Peyer's patch (tissue), 4 donors: Measurements from ENCODE around the gene CALY. TPM values are rescaled to one million over a fixed set of nuclear protein-coding genes. Genes with fewer than 3 reads are reported as not detected.

Source experiments
- DNase-seq, 3 donors: peaks; one replicate each; pipeline ENCODE4 v3.0.0-alpha.2; 2017 to 2019
- H3K27ac ChIP-seq, 4 donors: fragments of 200-600 bp; sonication (generic); one replicate each; pipeline ENCODE4 v1.5.1; 2016 to 2019
- H3K27me3 ChIP-seq, 2 donors: fragments of 200-600 bp; sonication (generic); one replicate each; pipeline ENCODE4 v1.5.1; 2019
- H3K36me3 ChIP-seq, 3 donors: fragments of 200-600 bp; sonication (generic); one replicate each; pipeline ENCODE4 v1.5.1; 2016 to 2019
- H3K4me1 ChIP-seq, 4 donors: fragments of 200-600 bp; sonication (generic); one replicate each; pipeline ENCODE4 v1.5.1; 2016 to 2019
- H3K4me3 ChIP-seq, 4 donors: fragments of 200-600 bp; sonication (generic); 1 replicate in 3 of 4; 2 replicates in 1 of 4; pipeline ENCODE4 v1.5.1; 2016 to 2019; ENCODE audit warnings: mild to moderate bottlenecking in 1 of 4
- H3K9me3 ChIP-seq, 4 donors: fragments of 200-600 bp; sonication (generic); one replicate each; pipeline ENCODE4 v1.5.1; 2016 to 2019; ENCODE audit warnings: mild to moderate bottlenecking in 1 of 4
- POLR2A ChIP-seq, 2 donors: fragments of 450-650 bp; IDR thresholded peaks; one replicate each; pipeline ENCODE4 v1.5.1; 2017; ENCODE audit warnings: antibody characterized with exemption in 2 of 2, mild to moderate bottlenecking in 2 of 2, moderate library complexity in 2 of 2
- total RNA-seq, 4 donors: library from RNA; depleted of rRNA; stranded (reverse); fragments of >200 nt; gene quantifications; one replicate each; pipeline ENCODE4 v1.1.0, GENCODE V29; 2016
- TF ChIP-seq, protein P1 (sequence below), 6 experiments: fragments of 450-650 bp in 4 of 6; fragments of 200-600 bp in 2 of 6; sonication (generic) in 1 of 6; IDR thresholded peaks; one replicate each; pipeline ENCODE4 v1.5.1; 2017 to 2019; ENCODE audit warnings: antibody characterized with exemption in 6 of 6, mild to moderate bottlenecking in 3 of 6, moderate library complexity in 1 of 6

The CALY gene
- total RNA-seq, 4 donors from 2014 or later = 0.88 to 1.6 (median 1.5) TPM; not detected in 1

DNA sequence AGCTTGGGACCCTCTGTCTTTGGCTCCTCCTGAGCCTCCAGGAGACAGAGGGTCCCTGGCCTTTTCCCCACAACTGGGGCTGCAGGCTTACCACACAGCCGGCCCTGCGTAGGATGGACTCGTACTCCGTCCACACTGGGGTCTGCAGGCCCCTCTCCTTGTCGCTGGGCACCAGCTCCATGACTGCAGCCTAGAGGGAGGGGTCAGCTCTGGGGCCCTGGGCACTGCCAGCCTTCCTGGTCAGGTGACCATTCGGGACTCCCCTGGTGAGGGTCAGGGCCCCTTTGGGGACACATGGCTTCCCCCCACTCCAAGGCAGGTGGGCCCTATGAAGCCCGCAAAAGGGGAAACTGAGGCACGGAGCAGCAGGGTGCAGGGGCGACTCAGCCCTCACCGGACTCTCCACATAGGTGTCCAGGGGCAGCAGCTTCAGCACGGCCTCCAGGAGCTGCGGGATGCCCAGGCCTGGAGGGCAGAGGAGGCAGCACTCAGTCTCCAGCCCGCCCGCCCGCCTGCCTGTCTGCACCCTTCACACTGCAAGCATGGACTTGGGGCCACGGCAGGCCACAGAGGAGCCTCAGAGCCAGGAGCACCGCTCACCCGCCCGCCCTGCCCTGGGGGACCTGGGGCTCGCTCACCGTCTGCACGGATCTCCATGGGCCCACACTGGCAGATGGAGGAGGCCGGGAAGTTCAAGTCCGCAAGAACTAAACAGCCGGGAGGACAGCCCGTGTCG is 20.0 kb upstream of the CALY start:
- Histone ChIP-seq H3K27ac (peak overlapping the region; percentile 76 to 97 (median 84)), H3K27me3 (no peaks in the 10 kb centered on the region), H3K4me1 (peaks cover 7 to 39% (median 10%) of the 10 kb centered on the region in 4 donors), H3K9me3 (no peaks in the 10 kb centered on the region), H3K36me3 (peaks cover 0 to 20% (median 0%) of the 10 kb centered on the region in 3 donors), H3K4me3 (peak overlapping the region; percentile 73 to 96 (median 85))
- no peak for DNase-seq
- TF ChIP-seq POLR2A (IDR thresholded peaks at IDR 0.05) = no peak
- TF ChIP-seq, protein P1, sequence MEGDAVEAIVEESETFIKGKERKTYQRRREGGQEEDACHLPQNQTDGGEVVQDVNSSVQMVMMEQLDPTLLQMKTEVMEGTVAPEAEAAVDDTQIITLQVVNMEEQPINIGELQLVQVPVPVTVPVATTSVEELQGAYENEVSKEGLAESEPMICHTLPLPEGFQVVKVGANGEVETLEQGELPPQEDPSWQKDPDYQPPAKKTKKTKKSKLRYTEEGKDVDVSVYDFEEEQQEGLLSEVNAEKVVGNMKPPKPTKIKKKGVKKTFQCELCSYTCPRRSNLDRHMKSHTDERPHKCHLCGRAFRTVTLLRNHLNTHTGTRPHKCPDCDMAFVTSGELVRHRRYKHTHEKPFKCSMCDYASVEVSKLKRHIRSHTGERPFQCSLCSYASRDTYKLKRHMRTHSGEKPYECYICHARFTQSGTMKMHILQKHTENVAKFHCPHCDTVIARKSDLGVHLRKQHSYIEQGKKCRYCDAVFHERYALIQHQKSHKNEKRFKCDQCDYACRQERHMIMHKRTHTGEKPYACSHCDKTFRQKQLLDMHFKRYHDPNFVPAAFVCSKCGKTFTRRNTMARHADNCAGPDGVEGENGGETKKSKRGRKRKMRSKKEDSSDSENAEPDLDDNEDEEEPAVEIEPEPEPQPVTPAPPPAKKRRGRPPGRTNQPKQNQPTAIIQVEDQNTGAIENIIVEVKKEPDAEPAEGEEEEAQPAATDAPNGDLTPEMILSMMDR (IDR thresholded peaks at IDR 0.05) = no peak

DNA sequence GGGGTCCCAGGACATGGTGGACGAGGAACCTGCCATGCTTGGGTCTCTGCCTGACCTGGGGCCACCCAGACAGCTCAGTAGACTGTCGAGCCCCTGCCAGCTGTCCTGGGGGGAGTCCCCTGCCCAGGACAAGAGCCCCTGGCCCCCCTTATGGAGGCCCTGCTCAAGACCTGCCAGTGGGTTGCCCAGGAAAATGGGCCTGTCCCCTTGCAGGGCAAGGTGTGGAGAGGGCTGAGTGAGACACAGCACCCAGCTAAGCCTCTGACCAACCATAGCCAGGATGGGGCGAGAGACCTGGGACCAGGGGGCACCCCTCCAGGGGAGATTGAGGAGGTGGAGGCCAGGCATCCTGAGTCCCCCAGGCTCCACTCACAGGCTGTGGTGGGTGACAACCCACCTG is 19.3 kb upstream of the CALY start:
- Histone ChIP-seq H3K36me3 (peaks cover 0 to 27% (median 0%) of the 10 kb centered on the region in 3 donors), H3K27me3 (no peaks in the 10 kb centered on the region), H3K27ac (no peak overlapping the region), H3K4me1 (peaks cover 7 to 34% (median 10%) of the 10 kb centered on the region in 4 donors), H3K9me3 (no peaks in the 10 kb centered on the region), H3K4me3 (peak overlapping the region in 2 of 4 donors; percentile 89 to 96)
- no peak for DNase-seq
- TF ChIP-seq, protein P1 (IDR thresholded peaks at IDR 0.05) = no peak
- no peak for TF ChIP-seq POLR2A (IDR thresholded peaks at IDR 0.05)

DNA sequence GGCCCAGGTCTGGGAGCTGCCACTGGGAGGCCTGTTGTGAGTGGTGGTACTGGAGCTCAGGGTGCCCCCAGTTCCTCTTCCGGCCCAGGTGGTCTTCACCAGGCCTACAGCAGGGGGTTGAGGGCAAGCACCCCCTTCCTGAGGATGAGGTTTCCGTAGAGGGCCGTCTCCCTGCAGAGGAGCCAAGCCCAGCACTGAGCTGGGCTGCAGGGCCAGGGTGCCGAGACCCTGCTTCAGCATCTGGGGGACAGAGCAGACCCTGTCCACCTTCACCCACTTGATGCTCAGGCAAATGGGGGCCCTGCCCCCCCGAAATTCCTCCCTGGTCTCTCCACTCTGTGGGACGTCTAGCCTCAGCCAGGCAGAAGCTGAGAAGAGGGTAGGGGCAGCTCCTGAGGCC is 18.6 kb upstream of the CALY start:
- Histone ChIP-seq H3K36me3 (peaks cover 0 to 29% (median 0%) of the 10 kb centered on the region in 3 donors), H3K4me3 (no peak overlapping the region), H3K27ac (no peak overlapping the region), H3K27me3 (no peaks in the 10 kb centered on the region), H3K9me3 (no peaks in the 10 kb centered on the region), H3K4me1 (peaks cover 7 to 27% (median 10%) of the 10 kb centered on the region in 4 donors)
- no peak for DNase-seq
- TF ChIP-seq, protein P1 (IDR thresholded peaks at IDR 0.05) = no peak
- TF ChIP-seq POLR2A (IDR thresholded peaks at IDR 0.05) = no peak

DNA sequence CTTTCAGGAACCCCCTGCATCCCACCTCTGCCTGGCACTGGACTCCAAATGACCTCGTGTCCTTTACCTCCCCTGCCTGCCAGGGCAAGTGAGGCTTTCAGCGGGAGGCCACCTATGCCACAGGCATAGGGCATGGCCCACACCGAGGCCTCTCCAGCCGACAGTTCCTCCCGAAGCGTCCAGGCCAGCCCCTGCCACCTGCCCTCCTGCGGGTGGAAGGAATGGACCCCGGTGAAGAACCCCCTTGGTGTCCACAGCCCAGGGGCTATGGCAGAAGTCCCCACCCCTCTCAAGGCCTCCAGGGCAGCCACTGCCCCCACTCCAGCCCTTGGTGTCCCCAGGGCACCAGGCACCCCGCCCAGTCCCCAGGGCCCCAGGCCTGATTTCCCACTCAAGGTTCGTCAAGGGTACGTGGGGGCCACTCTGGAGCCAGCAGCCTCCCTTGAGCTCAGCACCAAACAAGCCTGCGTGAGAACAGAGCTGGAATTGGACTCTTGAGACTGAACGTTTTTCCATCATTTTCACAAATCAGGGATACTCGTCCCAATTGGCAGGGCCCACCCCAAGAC is 18.1 kb upstream of the CALY start:
- Histone ChIP-seq H3K4me1 (peaks cover 7 to 25% (median 10%) of the 10 kb centered on the region in 4 donors), H3K27ac (no peak overlapping the region), H3K4me3 (no peak overlapping the region), H3K27me3 (no peaks in the 10 kb centered on the region), H3K9me3 (no peaks in the 10 kb centered on the region), H3K36me3 (peaks cover 0 to 29% (median 0%) of the 10 kb centered on the region in 3 donors)
- TF ChIP-seq, protein P1 (IDR thresholded peaks at IDR 0.05) = no peak
- TF ChIP-seq POLR2A (IDR thresholded peaks at IDR 0.05) = no peak
- no peak for DNase-seq

DNA sequence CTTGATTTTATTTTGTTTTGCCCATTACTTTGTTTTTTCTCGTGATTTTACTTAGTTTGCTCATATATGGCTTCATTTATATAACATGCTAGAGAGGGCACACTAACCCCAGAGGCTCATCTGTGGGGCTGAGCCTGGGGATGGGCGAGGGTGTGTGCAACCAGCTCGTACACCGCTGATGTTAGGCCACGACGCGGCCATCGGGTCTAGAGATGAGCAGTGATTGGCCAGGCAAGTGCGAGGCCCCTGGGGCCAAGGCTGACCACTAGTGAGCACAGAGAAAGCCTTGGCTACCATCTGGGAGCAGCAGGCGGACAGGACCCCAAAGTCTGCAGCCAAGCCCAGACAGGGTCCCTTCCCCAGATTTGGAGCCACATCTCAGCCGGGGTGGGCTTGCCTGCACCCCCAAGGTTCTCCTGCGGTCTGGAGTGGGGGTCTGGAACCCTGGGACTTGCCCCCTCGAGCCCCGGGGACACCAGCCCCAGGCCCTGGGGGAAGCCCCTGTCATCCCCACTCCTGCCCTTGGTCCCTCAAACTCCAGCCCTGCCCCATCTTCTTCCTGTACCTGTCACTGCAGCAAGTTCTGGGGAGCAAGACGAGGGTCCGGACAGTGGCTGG is 17.4 kb upstream of the CALY start:
- Histone ChIP-seq H3K27ac (no peak overlapping the region), H3K4me3 (no peak overlapping the region), H3K36me3 (peaks cover 0 to 29% (median 0%) of the 10 kb centered on the region in 3 donors), H3K4me1 (peaks cover 7 to 25% (median 10%) of the 10 kb centered on the region in 4 donors), H3K27me3 (no peaks in the 10 kb centered on the region), H3K9me3 (no peaks in the 10 kb centered on the region)
- DNase-seq = no peak
- TF ChIP-seq, protein P1 (IDR thresholded peaks at IDR 0.05) = no peak
- no peak for TF ChIP-seq POLR2A (IDR thresholded peaks at IDR 0.05)
